HepG2 (cell line): ENCODE data around the gene STK11. TPM values are rescaled to one million over a fixed set of nuclear protein-coding genes. Genes with fewer than 3 reads are reported as not detected.

Experiments
- CAMTA2 ChIP-seq: sonication (generic); formaldehyde crosslinking; IDR thresholded peaks from 2 replicates; pipeline ENCODE4 v1.4.0; 2020; ENCODE audit warnings: mild to moderate bottlenecking, missing genetic modification reagents, borderline replicate concordance
- EP300 ChIP-seq, 3 experiments: sonication (generic) in 1 of 3; formaldehyde crosslinking in 1 of 3; IDR thresholded peaks; 2 replicates each; pipeline versions ENCODE4 v1.5.1 to v1.6.1; 2011 to 2020; ENCODE audit warnings: low read depth in 2 of 3, low read length in 2 of 3, borderline replicate concordance in 1 of 3, improper control_type of control experiment in 1 of 3, mild to moderate bottlenecking in 1 of 3, missing genetic modification reagents in 1 of 3, moderate library complexity in 1 of 3
- ETV5 ChIP-seq: IDR thresholded peaks from 2 replicates; pipeline ENCODE4 v1.6.1; 2018; ENCODE audit warnings: missing biosample characterization, missing genetic modification reagents, inconsistent platforms, borderline replicate concordance
- EZH2 ChIP-seq: conservative IDR thresholded peaks from 2 replicates; pipeline ENCODE4 v1.6.1; 2012; ENCODE audit warnings: mild to moderate bottlenecking, low read depth, low read length, moderate library complexity
- HHEX ChIP-seq: IDR thresholded peaks from 2 replicates; pipeline ENCODE4 v1.6.1; 2016; ENCODE audit warnings: control low read depth
- HOXA3 ChIP-seq: sonication (generic); formaldehyde crosslinking; IDR thresholded peaks from 2 replicates; pipeline ENCODE4 v1.5.0; 2020; ENCODE audit warnings: missing genetic modification reagents
- KDM2A ChIP-seq: sonication (generic); formaldehyde crosslinking; IDR thresholded peaks from 2 replicates; pipeline ENCODE4 v1.4.0; 2020; ENCODE audit warnings: low read depth, missing genetic modification reagents, borderline replicate concordance
- MBNL3 ChIP-seq: fragments of 250-450 bp; sonication (Bioruptor Pico); conservative IDR thresholded peaks from 2 replicates; pipeline ENCODE4 v1.8.0; 2022; ENCODE audit warnings: mild to moderate bottlenecking, inconsistent platforms
- NFE2L2 ChIP-seq: fragments of 150-350 bp; IDR thresholded peaks from 2 replicates; pipeline ENCODE4 v1.6.1; 2014; ENCODE audit warnings: low read length
- POLR2A ChIP-seq, 2 experiments: IDR thresholded peaks; 2 replicates each; pipeline ENCODE4 v1.6.1; 2011; ENCODE audit warnings: low read depth in 2 of 2, low read length in 2 of 2, mild to moderate bottlenecking in 1 of 2, moderate library complexity in 1 of 2; ENCODE audit not compliant: insufficient read depth in 1 of 2
- RBM22 ChIP-seq: fragments of 200-400 bp; formaldehyde crosslinking; optimal IDR thresholded peaks from 2 replicates; pipeline ENCODE3; 2017; ENCODE audit warnings: mild to moderate bottlenecking, low read length, moderate library complexity
- RBM39 ChIP-seq: fragments of 200-400 bp; formaldehyde crosslinking; IDR thresholded peaks from one replicate; pipeline ENCODE4 v1.6.1; 2018; ENCODE audit warnings: antibody characterized with exemption, mild to moderate bottlenecking, low read depth, low read length; ENCODE audit not compliant: poor library complexity, severe bottlenecking
- RFX3 ChIP-seq: IDR thresholded peaks from 2 replicates; pipeline ENCODE4 v1.6.1; 2016; ENCODE audit warnings: missing biosample characterization, missing genetic modification reagents
- SIN3A ChIP-seq: IDR thresholded peaks from 2 replicates; pipeline ENCODE4 v1.6.1; 2011; ENCODE audit warnings: low read depth, mild to moderate bottlenecking, control low read depth, low read length, borderline replicate concordance
- SNAPC5 ChIP-seq: sonication (generic); formaldehyde crosslinking; IDR thresholded peaks from 2 replicates; pipeline ENCODE4 v1.8.1; 2023; ENCODE audit warnings: mild to moderate bottlenecking, missing genetic modification reagents, borderline replicate concordance
- SPEN ChIP-seq: sonication (generic); formaldehyde crosslinking; IDR thresholded peaks from 2 replicates; pipeline ENCODE4 v1.5.1; 2020; ENCODE audit warnings: low read depth, mild to moderate bottlenecking, missing genetic modification reagents
- ZFP41 ChIP-seq: sonication (generic); formaldehyde crosslinking; IDR thresholded peaks from 2 replicates; pipeline ENCODE4 v1.4.0; 2020; ENCODE audit warnings: mild to moderate bottlenecking, missing genetic modification reagents, borderline replicate concordance
- ZNF17 ChIP-seq: sonication (generic); formaldehyde crosslinking; IDR thresholded peaks from 2 replicates; pipeline ENCODE4 v1.5.0; 2020; ENCODE audit warnings: mild to moderate bottlenecking, missing genetic modification reagents
- ZNF430 ChIP-seq: sonication (generic); formaldehyde crosslinking; IDR thresholded peaks from 2 replicates; pipeline ENCODE4 v1.9.0; 2021; ENCODE audit warnings: mild to moderate bottlenecking, missing genetic modification reagents
- ZNF639 ChIP-seq: conservative IDR thresholded peaks from 2 replicates; pipeline ENCODE4 v1.6.1; 2018; ENCODE audit warnings: missing genetic modification reagents
- ZNF703 ChIP-seq: sonication (generic); formaldehyde crosslinking; IDR thresholded peaks from 2 replicates; pipeline ENCODE4 v1.5.1; 2020; ENCODE audit warnings: missing genetic modification reagents, mild to moderate bottlenecking, moderate library complexity, borderline replicate concordance
- polyA plus RNA-seq, 8 experiments: library from polyadenylated mRNA; depleted of rRNA in 3 of 8; stranded (reverse) in 7 of 8; unstranded in 1 of 8; fragments of >200 nt; fragmentation: Illumina TruSeq in 4 of 8; extraction: Trizol in 4 of 8; gene quantifications; 2 replicates each; pipeline versions ENCODE4 v1.2.1 to v1.2.3, GENCODE V29; 2011 to 2016; ENCODE audit warnings: low read depth in 4 of 8, missing spikeins in 1 of 8, mixed read lengths in 1 of 8; ENCODE audit not compliant: insufficient read depth in 1 of 8
- total RNA-seq, 5 experiments: library from RNA; depleted of rRNA; stranded (reverse); fragments of >200 nt; fragmentation: Illumina TruSeq; extraction: Trizol; gene quantifications; 2 replicates each; pipeline ENCODE4 v1.2.3, GENCODE V29; 2016; ENCODE audit warnings: low read depth in 1 of 5
- TF ChIP-seq, protein P1 (sequence below): sonication (generic); formaldehyde crosslinking; IDR thresholded peaks from 2 replicates; pipeline ENCODE4 v1.4.0; 2020; ENCODE audit warnings: missing genetic modification reagents
- TF ChIP-seq, protein P2 (sequence below): sonication (generic); formaldehyde crosslinking; IDR thresholded peaks from 2 replicates; pipeline ENCODE4 v1.4.0; 2020; ENCODE audit warnings: missing genetic modification reagents

Gene STK11
- total and polyA plus RNA-seq, 2 of the 13 experiments (the other 11 are each of a cell fraction or from before 2014, with no cell fraction given), result 27.5 to 43.6 TPM

GRCh38 chr19:1248786-1249297 is 43.3 kb downstream of the STK11 start (continued):
- TF ChIP-seq, protein P1, sequence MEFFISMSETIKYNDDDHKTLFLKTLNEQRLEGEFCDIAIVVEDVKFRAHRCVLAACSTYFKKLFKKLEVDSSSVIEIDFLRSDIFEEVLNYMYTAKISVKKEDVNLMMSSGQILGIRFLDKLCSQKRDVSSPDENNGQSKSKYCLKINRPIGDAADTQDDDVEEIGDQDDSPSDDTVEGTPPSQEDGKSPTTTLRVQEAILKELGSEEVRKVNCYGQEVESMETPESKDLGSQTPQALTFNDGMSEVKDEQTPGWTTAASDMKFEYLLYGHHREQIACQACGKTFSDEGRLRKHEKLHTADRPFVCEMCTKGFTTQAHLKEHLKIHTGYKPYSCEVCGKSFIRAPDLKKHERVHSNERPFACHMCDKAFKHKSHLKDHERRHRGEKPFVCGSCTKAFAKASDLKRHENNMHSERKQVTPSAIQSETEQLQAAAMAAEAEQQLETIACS, result peak; percentile 54
- TF ChIP-seq, protein P2, sequence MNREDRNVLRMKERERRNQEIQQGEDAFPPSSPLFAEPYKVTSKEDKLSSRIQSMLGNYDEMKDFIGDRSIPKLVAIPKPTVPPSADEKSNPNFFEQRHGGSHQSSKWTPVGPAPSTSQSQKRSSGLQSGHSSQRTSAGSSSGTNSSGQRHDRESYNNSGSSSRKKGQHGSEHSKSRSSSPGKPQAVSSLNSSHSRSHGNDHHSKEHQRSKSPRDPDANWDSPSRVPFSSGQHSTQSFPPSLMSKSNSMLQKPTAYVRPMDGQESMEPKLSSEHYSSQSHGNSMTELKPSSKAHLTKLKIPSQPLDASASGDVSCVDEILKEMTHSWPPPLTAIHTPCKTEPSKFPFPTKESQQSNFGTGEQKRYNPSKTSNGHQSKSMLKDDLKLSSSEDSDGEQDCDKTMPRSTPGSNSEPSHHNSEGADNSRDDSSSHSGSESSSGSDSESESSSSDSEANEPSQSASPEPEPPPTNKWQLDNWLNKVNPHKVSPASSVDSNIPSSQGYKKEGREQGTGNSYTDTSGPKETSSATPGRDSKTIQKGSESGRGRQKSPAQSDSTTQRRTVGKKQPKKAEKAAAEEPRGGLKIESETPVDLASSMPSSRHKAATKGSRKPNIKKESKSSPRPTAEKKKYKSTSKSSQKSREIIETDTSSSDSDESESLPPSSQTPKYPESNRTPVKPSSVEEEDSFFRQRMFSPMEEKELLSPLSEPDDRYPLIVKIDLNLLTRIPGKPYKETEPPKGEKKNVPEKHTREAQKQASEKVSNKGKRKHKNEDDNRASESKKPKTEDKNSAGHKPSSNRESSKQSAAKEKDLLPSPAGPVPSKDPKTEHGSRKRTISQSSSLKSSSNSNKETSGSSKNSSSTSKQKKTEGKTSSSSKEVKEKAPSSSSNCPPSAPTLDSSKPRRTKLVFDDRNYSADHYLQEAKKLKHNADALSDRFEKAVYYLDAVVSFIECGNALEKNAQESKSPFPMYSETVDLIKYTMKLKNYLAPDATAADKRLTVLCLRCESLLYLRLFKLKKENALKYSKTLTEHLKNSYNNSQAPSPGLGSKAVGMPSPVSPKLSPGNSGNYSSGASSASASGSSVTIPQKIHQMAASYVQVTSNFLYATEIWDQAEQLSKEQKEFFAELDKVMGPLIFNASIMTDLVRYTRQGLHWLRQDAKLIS, result no peak; the same call in 1 of the 2 replicates
- TF ChIP-seq EZH2, result no peak
- TF ChIP-seq NFE2L2, result no peak
- TF ChIP-seq RBM22, result peak; percentile 91
- TF ChIP-seq ETV5 (CRISPR knock-in tag), result no peak
- peak; percentile 13; the same call in 1 of the 2 replicates for TF ChIP-seq KDM2A
- TF ChIP-seq ZNF639, result 0 out of 2 replicates have a peak, but pooled peaks have one; percentile 4
- TF ChIP-seq ZNF430 (CRISPR knock-in tag), result 0 out of 2 replicates have a peak, but pooled peaks have one; percentile 6
- TF ChIP-seq POLR2A (IDR thresholded peaks at IDR 0.05; ENCODE audit: insufficient read depth in 1 of 2, low read depth in 2 of 2, low read length in 2 of 2), result peak in 1 of 2 experiments; percentile 49; a peak in 2 of 4 replicates
- TF ChIP-seq SIN3A, result no peak
- no peak for TF ChIP-seq CAMTA2 (CRISPR knock-in tag)
- TF ChIP-seq HHEX (CRISPR knock-in tag), result no peak
- no peak for TF ChIP-seq SNAPC5 (CRISPR knock-in tag)
- TF ChIP-seq SPEN (CRISPR knock-in tag), result no peak
- 0 out of 2 replicates have a peak, but pooled peaks have one; percentile 13 for TF ChIP-seq HOXA3
- no peak for TF ChIP-seq ZNF17 (CRISPR knock-in tag)
- no peak for TF ChIP-seq MBNL3 (CRISPR knock-in tag)
- TF ChIP-seq RFX3, result no peak
- peak; percentile 58; the same call in 1 of the 2 replicates for TF ChIP-seq ZNF703
- TF ChIP-seq ZFP41 (CRISPR knock-in tag), result no peak
- TF ChIP-seq EP300 (IDR thresholded peaks at IDR 0.05; ENCODE audit: low read depth in 2 of 2, low read length in 2 of 2), result peak in 1 of 2 experiments; percentile 35; a peak in 2 of 4 replicates
- no peak for TF ChIP-seq EP300 (CRISPR knock-in tag; IDR thresholded peaks at IDR 0.05; ENCODE audit: borderline replicate concordance)
- TF ChIP-seq RBM39, result no peak
